Stimulated activated CD4-positive, alpha-beta T cell treated with anti-CD3 and anti-CD28 coated beads, Interleukin-15, amount 100 ng/mL, for 1 hour (primary cell): ENCODE data around the gene CYP24A1.

Source experiments
- DNase-seq, 2 donors: peaks; one replicate each; pipeline ENCODE4 v3.0.0-alpha.2; 2020; ENCODE audit warnings: low read depth in 1 of 2, low spot score in 1 of 2

CYP24A1 gene

GRCh38 chr20:54173653-54174456 is at the start of gene CYP24A1:
TSS of gene CYP24A1 (minus strand) at chr20:54173986. CDS start at chr20:54173579, 407 bp downstream.
- no peak for DNase-seq

- DNase-seq = no peak
These were observed 49.5 kb upstream of the CYP24A1 start for GRCh38 chr20:54223285-54223684.

GRCh38 chr20:54221996-54222890 is 48.5 kb upstream of the CYP24A1 start:
- no peak for DNase-seq

GRCh38 chr20:54221353-54221752 is 47.6 kb upstream of the CYP24A1 start:
- DNase-seq = no peak

GRCh38 chr20:54220722-54221121 is 46.9 kb upstream of the CYP24A1 start:
- no peak for DNase-seq

- no peak for DNase-seq
These were observed 46.1 kb upstream of the CYP24A1 start for GRCh38 chr20:54219751-54220426.

- DNase-seq = no peak
These were observed 44.7 kb upstream of the CYP24A1 start for GRCh38 chr20:54218470-54218869.

GRCh38 chr20:54217762-54218161 is 44.0 kb upstream of the CYP24A1 start:
- DNase-seq = no peak

- DNase-seq = no peak
These were observed 41.5 kb upstream of the CYP24A1 start for GRCh38 chr20:54215157-54215789.

GRCh38 chr20:54214566-54214965 is 40.8 kb upstream of the CYP24A1 start:
- DNase-seq = no peak

GRCh38 chr20:54212871-54213270 is 39.1 kb upstream of the CYP24A1 start:
- DNase-seq = no peak

- no peak for DNase-seq
These were observed 38.4 kb upstream of the CYP24A1 start for GRCh38 chr20:54212226-54212625.

- no peak for DNase-seq
These were observed 35.5 kb upstream of the CYP24A1 start for GRCh38 chr20:54209216-54209813.

- DNase-seq = no peak
These were observed 34.9 kb upstream of the CYP24A1 start for GRCh38 chr20:54208548-54209176.

GRCh38 chr20:54207743-54208547 is 34.2 kb upstream of the CYP24A1 start, which contains the start of gene PFDN4:
TSS of gene PFDN4 (plus strand) at chr20:54208087. CDS start at chr20:54208101, 14 bp downstream.
- peak; percentile 68 to 70 for DNase-seq

GRCh38 chr20:54207053-54207742 is 33.4 kb upstream of the CYP24A1 start:
- no peak for DNase-seq

- DNase-seq = no peak
These were observed 31.7 kb upstream of the CYP24A1 start for GRCh38 chr20:54205450-54205849.

- no peak for DNase-seq
These were observed 30.7 kb upstream of the CYP24A1 start for GRCh38 chr20:54204481-54204880.

- DNase-seq = no peak
These were observed 30.3 kb upstream of the CYP24A1 start for GRCh38 chr20:54204063-54204462.
